Muscle layer of colon (tissue), 2 donors: ENCODE data around the gene ANKRD49.

Experiments used
- H3K27ac ChIP-seq: one replicate; pipeline ENCODE4 v1.7.0; 2013; ENCODE audit warnings: low read depth, mild to moderate bottlenecking, low read length, moderate library complexity
- H3K27me3 ChIP-seq, 2 donors: one replicate each; pipeline ENCODE4 v1.7.0; 2013; ENCODE audit warnings: low read length in 2 of 2, mild to moderate bottlenecking in 2 of 2; ENCODE audit not compliant: insufficient read depth in 2 of 2, control insufficient read depth in 1 of 2
- H3K36me3 ChIP-seq: one replicate; pipeline ENCODE4 v1.7.0; 2013; ENCODE audit warnings: mild to moderate bottlenecking, low read length; ENCODE audit not compliant: insufficient read depth
- H3K4me1 ChIP-seq: one replicate; pipeline ENCODE4 v1.7.0; 2013; ENCODE audit warnings: mild to moderate bottlenecking, low read length; ENCODE audit not compliant: insufficient read depth
- H3K4me3 ChIP-seq, 2 donors: one replicate each; pipeline ENCODE4 v1.7.0; 2013; ENCODE audit warnings: low read length in 2 of 2, low read depth in 1 of 2, mild to moderate bottlenecking in 1 of 2, moderate library complexity in 1 of 2
- H3K9ac ChIP-seq: one replicate; pipeline ENCODE4 v1.7.0; 2013; ENCODE audit warnings: low read length
- H3K9me3 ChIP-seq: one replicate; pipeline ENCODE4 v1.7.0; 2013; ENCODE audit warnings: mild to moderate bottlenecking, low read length
- donor health status: abdominal sarcoma.
- donor health status: Adenocarcinoma of cecum.

The ANKRD49 gene

GRCh38 chr11:94546886-94547285 is 53.1 kb downstream of the ANKRD49 start:
- Histone ChIP-seq H3K36me3 (peaks cover 5% of the 10 kb centered on the region), H3K27me3 (no peaks in the 10 kb centered on the region), H3K9ac (no peak overlapping the region), H3K4me1 (peaks cover 38% of the 10 kb centered on the region), H3K4me3 (no peak overlapping the region), H3K9me3 (no peaks in the 10 kb centered on the region), H3K27ac (no peak overlapping the region)

DNA sequence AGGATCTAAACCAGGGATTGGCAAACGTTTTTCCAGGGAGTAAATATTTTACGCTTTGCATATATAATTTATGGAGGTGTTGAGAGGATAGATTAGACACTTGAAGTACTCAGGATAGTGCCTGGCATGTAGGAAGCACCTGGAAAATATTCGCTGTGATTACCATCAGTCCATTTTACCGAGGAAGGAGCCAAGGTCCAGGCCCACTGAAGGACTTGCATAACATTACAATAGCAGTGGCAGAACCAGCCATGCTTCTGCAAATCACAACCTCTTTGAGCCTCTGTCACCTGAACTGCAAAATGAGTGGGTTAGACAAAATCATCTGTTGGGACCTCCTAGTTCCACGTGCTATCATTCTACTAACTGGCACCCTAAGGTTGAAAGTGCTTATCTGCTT is 55.4 kb downstream of the ANKRD49 start:
- Histone ChIP-seq H3K4me3 (no peak overlapping the region), H3K27ac (no peak overlapping the region), H3K27me3 (no peaks in the 10 kb centered on the region), H3K9me3 (no peaks in the 10 kb centered on the region), H3K36me3 (peaks cover 5% of the 10 kb centered on the region), H3K4me1 (peaks cover 31% of the 10 kb centered on the region), H3K9ac (no peak overlapping the region)
